ENCODE measurements around the gene GALNT12.

GRCh38 chr9:98846879-98847278 is 39.4 kb downstream of the GALNT12 start:
- TF ChIP-seq POLR2A (IDR thresholded peaks at IDR 0.05) (no peak), EP300 (IDR thresholded peaks at IDR 0.05) (no peak), CTCF (IDR thresholded peaks at IDR 0.05) (no peak)

Measured in upper lobe of left lung (tissue), 4 donors.